Esophagus muscularis mucosa (tissue), 4 donors: ENCODE measurements around the gene TMA7B. TPM values are rescaled to one million over a fixed set of nuclear protein-coding genes. Genes with fewer than 3 reads are reported as not detected.

ENCODE experiments used
- DNase-seq: peaks from one replicate; pipeline ENCODE4 v3.0.0-alpha.2; 2017; ENCODE audit errors: extremely low spot score
- H3K27ac ChIP-seq, 4 donors: fragments of 200-600 bp; sonication (generic); replicated peaks in 1 of 4; 1 replicate in 3 of 4; 2 replicates in 1 of 4; pipeline ENCODE4 v1.5.1; 2016 to 2019; ENCODE audit warnings: mild to moderate bottlenecking in 1 of 4
- H3K27me3 ChIP-seq, 4 donors: fragments of 200-600 bp; sonication (generic); one replicate each; pipeline versions ENCODE4 v1.5.1 to v1.6.0; 2016 to 2019
- H3K36me3 ChIP-seq, 4 donors: fragments of 200-600 bp; sonication (generic); one replicate each; pipeline ENCODE4 v1.5.1; 2016 to 2019
- H3K4me1 ChIP-seq, 4 donors: fragments of 200-600 bp; sonication (generic); one replicate each; pipeline ENCODE4 v1.5.1; 2016 to 2019
- H3K4me3 ChIP-seq, 4 donors: fragments of 200-600 bp; sonication (generic); 1 replicate in 2 of 4; 2 replicates in 2 of 4; pipeline ENCODE4 v1.5.1; 2016 to 2019; ENCODE audit warnings: mild to moderate bottlenecking in 4 of 4, moderate library complexity in 1 of 4
- H3K9me3 ChIP-seq, 4 donors: fragments of 200-600 bp; sonication (generic); 1 replicate in 3 of 4; 2 replicates in 1 of 4; pipeline ENCODE4 v1.5.1; 2016 to 2019
- CTCF ChIP-seq, 3 experiments: fragments of 200-600 bp in 2 of 3; fragments of 450-650 bp in 1 of 3; sonication (generic) in 2 of 3; IDR thresholded peaks; one replicate each; pipeline ENCODE4 v1.5.1; 2017 to 2019; ENCODE audit warnings: antibody characterized with exemption in 3 of 3, mild to moderate bottlenecking in 2 of 3, moderate library complexity in 1 of 3
- EP300 ChIP-seq: sonication (generic); formaldehyde crosslinking; IDR thresholded peaks from one replicate; pipeline ENCODE4 v1.6.1; 2017; ENCODE audit warnings: antibody characterized with exemption
- POLR2A ChIP-seq: fragments of 450-650 bp; IDR thresholded peaks from one replicate; pipeline ENCODE4 v1.6.1; 2017; ENCODE audit warnings: antibody characterized with exemption, moderate library complexity, mild to moderate bottlenecking, low read depth
- POLR2AphosphoS5 ChIP-seq, 2 donors: sonication (generic); formaldehyde crosslinking; IDR thresholded peaks; one replicate each; pipeline ENCODE4 v1.6.1; 2017; ENCODE audit warnings: antibody characterized with exemption in 2 of 2
- WGBS: methylation state at CpG from one replicate; pipeline ENCODE4 v1.1.5; 2018; 5-methylcytosine and 5-hydroxymethylcytosine counted together
- intact Hi-C: fragments of 100-400 bp; cut with DNase I; formaldehyde crosslinking; loops from one replicate; pipeline ENCODE4 v1.15.1; 2023
- total RNA-seq, 4 donors: library from RNA; depleted of rRNA; stranded (reverse); fragments of >200 nt; gene quantifications; one replicate each; pipeline versions ENCODE4 v1.1.0 to v1.2.1, GENCODE V29; 2016

TMA7B gene
- total RNA-seq, 4 donors from 2014 or later, result not detected

GRCh38 chr22:40010746-40011145 lies 50.5 kb downstream of the TMA7B start:
- no peak overlapping the region for H3K4me3 ChIP-seq
- no peak overlapping the region for H3K27ac ChIP-seq
- DNase-seq, result no peak
- intact Hi-C loops, result no loop called here
- TF ChIP-seq POLR2AphosphoS5 (IDR thresholded peaks at IDR 0.05) (no peak), POLR2A (no peak), EP300 (no peak), CTCF (IDR thresholded peaks at IDR 0.05) (no peak)
- no peaks in the 10 kb centered on the region for H3K36me3 ChIP-seq
- WGBS, result 87% methylated on average over 6 of the region's 6 CpGs
- H3K9me3 ChIP-seq, result no peaks in the 10 kb centered on the region
- peaks cover 0 to 8% (median 0%) of the 10 kb centered on the region in 4 donors for H3K4me1 ChIP-seq
- peaks cover 0 to 54% (median 0%) of the 10 kb centered on the region in 4 donors for H3K27me3 ChIP-seq

Other genes with a start within 250 kb of the TMA7B start
- not detected for gene ENTHD1, start 66.6 kb upstream of the TMA7B start, total RNA-seq
- gene GRAP2, start 59.3 kb upstream of the TMA7B start, total RNA-seq, result 1 to 10 TPM; 1.4 to 5.8 (median 3.9) TPM
- under 1 TPM; 0.19 to 0.66 (median 0.41) TPM for gene FAM83F, start 34.6 kb downstream of the TMA7B start, total RNA-seq
- 10 to 100 TPM; 34.5 to 57.0 (median 45.4) TPM for gene TNRC6B, start 217.5 kb downstream of the TMA7B start, total RNA-seq